ENCODE results near the gene TCEAL2.

DNA sequence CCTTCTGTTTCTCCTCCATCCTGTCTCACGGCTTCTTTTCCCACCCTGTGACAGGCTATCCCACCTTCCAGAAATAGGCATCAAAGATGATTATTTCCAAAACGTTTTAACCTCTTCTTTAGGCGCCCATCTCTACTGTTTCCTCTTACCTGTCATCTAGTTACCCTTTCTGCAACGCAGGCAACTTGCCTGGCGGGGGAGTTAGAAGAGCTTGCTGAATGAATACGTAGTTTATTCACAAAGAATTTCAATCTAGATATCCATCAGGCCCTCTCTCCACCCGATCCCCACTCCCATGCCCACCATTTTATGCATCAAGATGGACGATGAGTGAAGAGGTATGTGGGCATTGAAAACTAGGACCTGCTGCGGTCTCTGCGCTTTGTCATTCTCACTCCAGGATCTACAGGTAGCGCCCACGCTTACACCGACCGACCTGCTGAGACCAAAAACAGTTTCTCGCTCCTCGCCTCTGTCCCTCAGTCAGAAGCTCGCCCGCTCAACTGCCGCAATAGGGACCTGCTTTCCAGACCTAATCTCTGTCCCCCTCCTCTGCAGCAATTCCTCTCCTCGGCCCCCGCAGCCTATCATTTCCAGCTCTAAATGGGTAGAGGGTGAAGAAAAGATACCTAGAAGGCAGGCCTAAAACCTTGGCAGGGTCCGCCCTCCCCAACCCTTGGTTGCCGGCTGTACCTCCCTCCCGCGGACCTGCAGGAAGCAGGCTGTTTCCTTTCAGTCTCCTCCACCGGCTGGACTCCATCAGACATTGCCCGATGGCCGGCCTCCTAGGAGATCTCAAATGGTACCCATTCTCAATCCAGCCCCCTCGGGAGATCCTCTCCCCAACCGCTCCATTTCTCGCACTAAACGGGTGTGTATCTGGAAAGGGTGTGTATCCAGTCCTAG, 29.7 kb downstream of the TCEAL2 start:
- TF ChIP-seq EZH2 (IDR thresholded peaks at IDR 0.05) (no peak), EZH2phosphoT487 (IDR thresholded peaks at IDR 0.05) (no peak)
- TF ChIP-seq, protein P1, sequence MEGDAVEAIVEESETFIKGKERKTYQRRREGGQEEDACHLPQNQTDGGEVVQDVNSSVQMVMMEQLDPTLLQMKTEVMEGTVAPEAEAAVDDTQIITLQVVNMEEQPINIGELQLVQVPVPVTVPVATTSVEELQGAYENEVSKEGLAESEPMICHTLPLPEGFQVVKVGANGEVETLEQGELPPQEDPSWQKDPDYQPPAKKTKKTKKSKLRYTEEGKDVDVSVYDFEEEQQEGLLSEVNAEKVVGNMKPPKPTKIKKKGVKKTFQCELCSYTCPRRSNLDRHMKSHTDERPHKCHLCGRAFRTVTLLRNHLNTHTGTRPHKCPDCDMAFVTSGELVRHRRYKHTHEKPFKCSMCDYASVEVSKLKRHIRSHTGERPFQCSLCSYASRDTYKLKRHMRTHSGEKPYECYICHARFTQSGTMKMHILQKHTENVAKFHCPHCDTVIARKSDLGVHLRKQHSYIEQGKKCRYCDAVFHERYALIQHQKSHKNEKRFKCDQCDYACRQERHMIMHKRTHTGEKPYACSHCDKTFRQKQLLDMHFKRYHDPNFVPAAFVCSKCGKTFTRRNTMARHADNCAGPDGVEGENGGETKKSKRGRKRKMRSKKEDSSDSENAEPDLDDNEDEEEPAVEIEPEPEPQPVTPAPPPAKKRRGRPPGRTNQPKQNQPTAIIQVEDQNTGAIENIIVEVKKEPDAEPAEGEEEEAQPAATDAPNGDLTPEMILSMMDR (IDR thresholded peaks at IDR 0.05), result no peak
